Measurements from ENCODE around the gene SMIM14.

DNA sequence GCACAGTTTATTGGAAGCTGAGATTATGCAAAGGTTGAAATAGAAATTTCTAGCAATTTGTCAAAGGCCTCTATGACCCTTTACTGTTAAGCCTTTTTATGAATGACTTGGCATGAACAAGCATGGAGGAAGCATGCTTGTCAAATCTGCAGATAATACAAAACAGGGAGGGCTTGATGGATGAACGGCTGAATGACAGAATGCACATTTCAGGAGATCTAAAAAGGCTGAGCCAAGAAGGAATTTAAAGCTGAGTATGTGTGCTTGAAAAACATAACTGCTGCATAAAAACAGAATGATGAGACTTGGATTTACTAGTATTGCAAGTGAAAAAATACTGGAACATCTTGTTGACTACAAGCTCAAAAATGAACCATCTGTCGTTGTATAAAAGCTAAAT, 30.2 kb upstream of the SMIM14 start:
- no peak for TF ChIP-seq ZNF274 (IDR thresholded peaks at IDR 0.05; ENCODE audit: low read depth, low read length)
- no peak for TF ChIP-seq SUZ12 (IDR thresholded peaks at IDR 0.05; ENCODE audit: extremely low read depth, insufficient read depth, insufficient read length)
- TF ChIP-seq YY1 (IDR thresholded peaks at IDR 0.05; ENCODE audit: insufficient read depth, insufficient read length), result no peak
